HUDEP-2 (cell line): ENCODE results near the gene CA11.
"Not testable (repeated sequence)": the region's sequence is repeated elsewhere in the genome, so short reads cannot be mapped to it uniquely, and the experiment has no call there.

Source experiments
- DNase-seq, 76 experiments: peaks; one replicate each; lab custom pipeline; 2025; ENCODE audit not compliant: unreplicated experiment in 76 of 76; lab: John Stamatoyannopoulos, UW

Gene CA11

GRCh38 chr19:48644839-48645619, 958 bp downstream of the CA11 start:
- DNase-seq = peak in 68 of 76 experiments; percentile 19 to 87 (median 70)

- no peak for DNase-seq
These were observed 1.6 kb downstream of the CA11 start for GRCh38 chr19:48644355-48644754.

GRCh38 chr19:48642862-48643261, 3.1 kb downstream of the CA11 start:
- DNase-seq = no peak

DNA sequence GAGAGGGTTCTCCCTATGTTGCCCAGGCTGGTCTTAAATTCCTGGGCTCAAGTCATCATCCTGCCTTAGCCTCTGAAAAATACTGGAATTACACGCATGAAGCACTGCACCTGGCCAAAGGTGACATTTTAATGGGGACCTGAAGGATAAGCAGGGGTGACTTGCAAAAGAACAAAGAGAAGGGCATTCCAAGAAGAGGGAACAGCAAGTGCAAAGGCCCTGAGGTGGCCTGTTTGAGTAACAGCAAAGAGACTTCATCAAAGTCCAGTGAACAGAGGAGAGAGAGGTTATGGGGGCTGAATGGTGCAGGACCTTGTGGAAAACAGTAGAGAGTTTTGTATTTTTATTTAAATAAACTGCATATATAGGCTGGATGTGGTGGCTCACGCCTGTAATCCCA, 4.1 kb downstream of the CA11 start:
- DNase-seq = no peak

- peak in 38 of 76 experiments; percentile 17 to 63 (median 42) for DNase-seq
These were observed 6.3 kb downstream of the CA11 start for GRCh38 chr19:48639483-48640375.

DNA sequence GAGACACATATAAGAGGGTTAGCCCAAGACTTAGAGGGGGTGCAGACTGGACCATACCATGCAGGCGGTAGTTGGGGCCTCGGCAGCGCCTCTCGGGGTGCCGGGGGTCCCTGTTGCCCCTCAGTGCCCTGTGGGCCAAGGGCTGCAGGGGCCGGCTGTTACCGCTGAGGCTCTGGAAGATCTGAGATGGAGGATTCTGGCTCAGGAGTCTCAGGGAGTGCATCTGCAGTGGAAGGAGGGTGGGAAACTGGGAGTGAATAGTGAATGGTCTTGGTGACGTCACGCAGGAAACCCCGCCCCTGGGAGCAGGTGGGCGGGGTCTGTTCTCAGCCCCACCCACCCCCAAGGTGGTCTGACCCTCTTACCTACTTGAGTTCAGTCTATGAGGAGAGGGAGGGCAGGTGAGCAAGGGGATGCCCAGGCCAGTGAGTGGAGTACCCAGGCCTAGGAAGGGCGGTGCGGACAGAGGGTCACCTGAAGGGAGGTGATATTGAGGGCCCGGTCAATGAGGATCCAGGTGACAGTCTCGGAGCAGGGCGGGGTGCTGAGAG, 7.1 kb downstream of the CA11 start:
- DNase-seq = peak in 3 of 76 experiments; percentile 19 to 30 (median 27)

- peak in 73 of 76 experiments; percentile 78 to 96 (median 89) for DNase-seq
These were observed 7.8 kb downstream of the CA11 start for GRCh38 chr19:48637948-48638830.

DNA sequence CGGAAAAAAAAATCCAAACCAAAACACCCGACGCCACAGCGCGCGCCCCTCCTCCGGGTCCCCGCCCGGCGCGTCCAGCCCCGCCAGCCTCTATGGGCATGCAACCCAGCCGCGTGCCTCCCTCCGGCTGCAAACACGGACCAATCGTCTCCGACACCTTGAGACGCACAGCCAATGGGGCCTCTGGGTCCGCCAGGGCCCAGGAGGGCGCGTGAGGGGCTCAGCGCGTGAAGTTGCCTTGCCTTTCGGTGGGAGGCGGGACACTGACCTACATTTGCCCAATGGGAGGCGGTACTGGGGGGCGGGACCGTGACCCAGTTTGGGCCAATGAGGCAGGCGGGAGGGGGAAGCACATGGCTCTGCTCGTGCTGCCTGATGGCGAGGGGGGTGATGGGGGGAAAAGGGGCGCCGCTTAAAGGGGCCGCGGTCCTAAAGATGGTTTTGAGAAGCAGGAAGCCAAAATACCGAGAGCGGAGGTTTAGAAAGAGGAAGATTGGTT, 8.5 kb downstream of the CA11 start:
- peak in 75 of 76 experiments; percentile 95 to 100 (median 100) for DNase-seq

- DNase-seq = peak in 33 of 76 experiments; percentile 38 to 95 (median 58)
These were observed 9.0 kb downstream of the CA11 start, which contains the start of gene DBP for GRCh38 chr19:48636859-48637448. Gene DBP (minus strand): TSS chr19:48637379. CDS start chr19:48636994, 385 bp downstream.

DNA sequence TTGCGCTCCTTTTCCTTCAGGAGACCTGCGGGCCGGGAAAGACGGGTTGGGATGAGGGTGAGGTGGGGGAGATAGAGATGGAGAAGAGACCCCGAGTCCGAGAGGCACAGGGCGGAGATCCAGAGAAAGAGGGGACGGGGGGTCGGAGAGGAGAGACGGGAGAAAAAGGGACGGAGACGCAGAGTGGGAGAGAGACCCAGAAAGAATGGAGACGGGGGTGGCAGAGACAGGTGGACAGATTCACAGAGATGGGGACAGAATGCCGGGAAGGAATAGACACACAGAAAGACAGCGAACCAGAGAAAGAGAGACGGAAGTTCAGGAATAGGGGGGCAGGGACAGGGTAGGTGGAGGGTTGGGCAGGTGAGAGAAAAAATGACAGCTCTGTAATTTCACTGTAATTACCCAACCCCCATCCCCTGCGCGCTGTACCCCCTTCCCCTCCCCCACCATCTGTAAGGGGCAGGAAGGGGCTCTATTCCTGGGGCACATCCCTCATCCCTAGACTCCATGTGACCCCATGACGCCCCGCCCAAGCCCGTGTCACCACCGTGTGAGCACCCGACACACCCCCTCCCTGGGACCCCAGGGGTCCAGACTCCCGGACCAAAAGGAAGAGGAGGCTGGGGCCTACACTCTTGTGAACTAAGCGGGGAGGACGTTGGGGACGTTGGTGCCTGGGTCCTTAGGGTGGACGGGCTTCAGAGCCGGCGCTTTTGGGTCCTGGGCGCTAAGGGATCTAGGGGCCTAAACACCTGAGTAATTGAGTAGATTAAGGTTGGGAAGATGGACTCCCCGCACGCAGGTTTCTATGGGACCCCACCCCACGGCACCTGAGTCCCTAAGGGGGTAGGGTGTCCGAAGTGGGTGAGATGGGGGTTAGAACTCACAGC, 9.8 kb downstream of the CA11 start:
- no peak for DNase-seq

- peak in 59 of 76 experiments; percentile 28 to 88 (median 74) for DNase-seq
These were observed 10.6 kb downstream of the CA11 start for GRCh38 chr19:48635263-48635965.

GRCh38 chr19:48634424-48635262, 11.3 kb downstream of the CA11 start:
- DNase-seq = peak in 74 of 76 experiments; percentile 51 to 99 (median 98)

GRCh38 chr19:48634036-48634342, 12.0 kb downstream of the CA11 start:
- DNase-seq = no peak

- DNase-seq = peak in 5 of 76 experiments; percentile 17 to 43 (median 35)
These were observed 12.6 kb downstream of the CA11 start for GRCh38 chr19:48633148-48634035.

GRCh38 chr19:48632692-48633147, 13.3 kb downstream of the CA11 start:
- DNase-seq = peak in 43 of 76 experiments; percentile 24 to 61 (median 38)

GRCh38 chr19:48632286-48632685, 13.7 kb downstream of the CA11 start:
- DNase-seq = not testable (repeated sequence)
